ENCODE data around the gene MDGA2.

MDGA2 gene

GRCh38 chr14:46840944-46841720, 834.3 kb downstream of the MDGA2 start:
- no peak for FAIRE-seq

- FAIRE-seq = no peak
Observed at GRCh38 chr14:46820291-46820690, 855.1 kb downstream of the MDGA2 start.

- FAIRE-seq = no peak
Observed at GRCh38 chr14:46819117-46819516, 856.3 kb downstream of the MDGA2 start.

DNA sequence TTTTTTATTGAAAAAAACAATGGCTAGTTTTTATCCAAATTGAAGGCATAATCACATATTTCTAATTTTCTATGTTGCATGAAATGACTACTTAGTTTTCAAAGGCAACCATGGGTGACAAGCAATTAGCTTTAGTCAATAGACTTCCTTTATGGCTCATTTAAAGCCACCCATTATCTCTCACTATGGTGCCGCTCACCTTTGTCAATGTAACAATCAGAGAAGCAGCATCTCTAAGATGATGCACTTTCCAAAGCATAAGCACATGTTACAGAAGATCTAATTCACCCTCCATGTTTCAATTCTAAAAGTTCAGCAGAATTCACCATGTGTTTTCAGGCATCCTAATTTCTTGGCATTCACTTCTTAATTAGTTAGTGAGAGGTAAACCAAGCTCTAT, 857.3 kb downstream of the MDGA2 start:
- no peak for FAIRE-seq

- FAIRE-seq = no peak
Observed at GRCh38 chr14:46793144-46793543, 882.3 kb downstream of the MDGA2 start.
